ENCODE results near the gene FDPS.

FDPS gene

GRCh38 chr1:155277902-155278688 lies 30.6 kb upstream of the FDPS start (continued):
- no peak for TF ChIP-seq ZNF350 (tag by site-specific recombination; IDR thresholded peaks at IDR 0.05)
- no peak for TF ChIP-seq ZNF449 (tag by site-specific recombination; IDR thresholded peaks at IDR 0.05)
- TF ChIP-seq GLIS1 (tag by site-specific recombination; IDR thresholded peaks at IDR 0.05): peak; percentile 38; the same call in 1 of the 2 replicates
- no peak for TF ChIP-seq ZNF324 (tag by site-specific recombination; IDR thresholded peaks at IDR 0.05)
- no peak for TF ChIP-seq ZNF473 (tag by site-specific recombination; IDR thresholded peaks at IDR 0.05)
- TF ChIP-seq ZNF23 (tag by site-specific recombination; IDR thresholded peaks at IDR 0.05; ENCODE audit: borderline replicate concordance): no peak
- no peak for TF ChIP-seq ZNF37A (tag by site-specific recombination; IDR thresholded peaks at IDR 0.05)
- no peak for TF ChIP-seq ZNF785 (tag by site-specific recombination; IDR thresholded peaks at IDR 0.05)
- TF ChIP-seq ZXDB (tag by site-specific recombination; IDR thresholded peaks at IDR 0.05): no peak
- TF ChIP-seq MEIS1 (CRISPR knock-in tag; IDR thresholded peaks at IDR 0.05; ENCODE audit: borderline replicate concordance): no peak
- no peak for TF ChIP-seq ZNF677 (tag by site-specific recombination; IDR thresholded peaks at IDR 0.05)
- peak; percentile 91 for TF ChIP-seq ZSCAN16 (tag by site-specific recombination; IDR thresholded peaks at IDR 0.05)
- TF ChIP-seq ZNF621 (tag by site-specific recombination; IDR thresholded peaks at IDR 0.05): no peak
- TF ChIP-seq ZNF391 (tag by site-specific recombination; IDR thresholded peaks at IDR 0.05; ENCODE audit: borderline replicate concordance, low read depth): no peak
- TF ChIP-seq SP3 (tag by site-specific recombination; IDR thresholded peaks at IDR 0.05): peak; percentile 54
- TF ChIP-seq, protein P1, sequence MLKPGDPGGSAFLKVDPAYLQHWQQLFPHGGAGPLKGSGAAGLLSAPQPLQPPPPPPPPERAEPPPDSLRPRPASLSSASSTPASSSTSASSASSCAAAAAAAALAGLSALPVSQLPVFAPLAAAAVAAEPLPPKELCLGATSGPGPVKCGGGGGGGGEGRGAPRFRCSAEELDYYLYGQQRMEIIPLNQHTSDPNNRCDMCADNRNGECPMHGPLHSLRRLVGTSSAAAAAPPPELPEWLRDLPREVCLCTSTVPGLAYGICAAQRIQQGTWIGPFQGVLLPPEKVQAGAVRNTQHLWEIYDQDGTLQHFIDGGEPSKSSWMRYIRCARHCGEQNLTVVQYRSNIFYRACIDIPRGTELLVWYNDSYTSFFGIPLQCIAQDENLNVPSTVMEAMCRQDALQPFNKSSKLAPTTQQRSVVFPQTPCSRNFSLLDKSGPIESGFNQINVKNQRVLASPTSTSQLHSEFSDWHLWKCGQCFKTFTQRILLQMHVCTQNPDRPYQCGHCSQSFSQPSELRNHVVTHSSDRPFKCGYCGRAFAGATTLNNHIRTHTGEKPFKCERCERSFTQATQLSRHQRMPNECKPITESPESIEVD (tag by site-specific recombination; IDR thresholded peaks at IDR 0.05): no peak
- TF ChIP-seq, protein P2, sequence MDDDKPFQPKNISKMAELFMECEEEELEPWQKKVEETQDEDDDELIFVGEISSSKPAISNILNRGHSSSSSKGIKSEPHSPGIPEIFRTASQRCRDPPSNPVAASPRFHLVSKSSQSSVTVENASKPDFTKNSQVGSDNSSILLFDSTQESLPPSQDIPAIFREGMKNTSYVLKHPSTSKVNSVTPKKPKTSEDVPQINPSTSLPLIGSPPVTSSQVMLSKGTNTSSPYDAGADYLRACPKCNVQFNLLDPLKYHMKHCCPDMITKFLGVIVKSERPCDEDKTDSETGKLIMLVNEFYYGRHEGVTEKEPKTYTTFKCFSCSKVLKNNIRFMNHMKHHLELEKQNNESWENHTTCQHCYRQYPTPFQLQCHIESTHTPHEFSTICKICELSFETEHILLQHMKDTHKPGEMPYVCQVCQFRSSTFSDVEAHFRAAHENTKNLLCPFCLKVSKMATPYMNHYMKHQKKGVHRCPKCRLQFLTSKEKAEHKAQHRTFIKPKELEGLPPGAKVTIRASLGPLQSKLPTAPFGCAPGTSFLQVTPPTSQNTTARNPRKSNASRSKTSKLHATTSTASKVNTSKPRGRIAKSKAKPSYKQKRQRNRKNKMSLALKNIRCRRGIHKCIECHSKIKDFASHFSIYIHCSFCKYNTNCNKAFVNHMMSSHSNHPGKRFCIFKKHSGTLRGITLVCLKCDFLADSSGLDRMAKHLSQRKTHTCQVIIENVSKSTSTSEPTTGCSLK (tag by site-specific recombination; IDR thresholded peaks at IDR 0.05): no peak
- TF ChIP-seq ZNF362 (tag by site-specific recombination; IDR thresholded peaks at IDR 0.05): no peak
- no peak for TF ChIP-seq ZNF514 (tag by site-specific recombination; IDR thresholded peaks at IDR 0.05)
- no peak for TF ChIP-seq ZNF792 (tag by site-specific recombination; IDR thresholded peaks at IDR 0.05)
- no peak for TF ChIP-seq ELK4 (IDR thresholded peaks at IDR 0.05; ENCODE audit: borderline replicate concordance, low read depth, low read length)
- TF ChIP-seq ZSCAN30 (tag by site-specific recombination; IDR thresholded peaks at IDR 0.05): no peak
- TF ChIP-seq ZNF112 (tag by site-specific recombination; IDR thresholded peaks at IDR 0.05): no peak
- TF ChIP-seq ZNF26 (tag by site-specific recombination; IDR thresholded peaks at IDR 0.05): no peak
- TF ChIP-seq BCL11B (tag by site-specific recombination; IDR thresholded peaks at IDR 0.05; ENCODE audit: low read depth): no peak
- no peak for TF ChIP-seq FEZF1 (tag by site-specific recombination; IDR thresholded peaks at IDR 0.05)
- no peak for TF ChIP-seq ZNF404 (tag by site-specific recombination; IDR thresholded peaks at IDR 0.05)
- no peak for TF ChIP-seq ZNF202 (tag by site-specific recombination; IDR thresholded peaks at IDR 0.05; ENCODE audit: borderline replicate concordance)
- no peak for TF ChIP-seq ZNF513 (tag by site-specific recombination; IDR thresholded peaks at IDR 0.05)

All from HEK293 (cell line).